GM19467 (cell line): ENCODE measurements around the gene NCOA6.
A peak's percentile ranks its signal among the peaks of the same experiment; 100 is the strongest.
"Not testable (repeated sequence)": the region's sequence is repeated elsewhere in the genome, so short reads cannot be mapped to it uniquely, and the experiment has no call there.

Experiments
- ATAC-seq: cut with Tn5 transposase; IDR thresholded peaks from one replicate; pipeline ENCODE4 v1.9.1; 2021; ENCODE audit warnings: mild to moderate bottlenecking, moderate library complexity; ENCODE audit not compliant: unreplicated experiment

The NCOA6 gene

GRCh38 chr20:34724172-34724571, 101.3 kb downstream of the NCOA6 start:
- ATAC-seq: no peak

- ATAC-seq: not testable (repeated sequence)
Observed at GRCh38 chr20:34722560-34722959, 102.9 kb downstream of the NCOA6 start.

- ATAC-seq: no peak
Observed at GRCh38 chr20:34720266-34720665, 105.2 kb downstream of the NCOA6 start.

GRCh38 chr20:34719242-34720017, 106.0 kb downstream of the NCOA6 start:
- ATAC-seq: peak; percentile 78

- ATAC-seq: no peak
Observed at GRCh38 chr20:34717230-34718095, 108.0 kb downstream of the NCOA6 start.

- ATAC-seq: no peak
Observed at GRCh38 chr20:34716921-34717229, 108.6 kb downstream of the NCOA6 start.

GRCh38 chr20:34715384-34715783, 110.1 kb downstream of the NCOA6 start:
- ATAC-seq: no peak

GRCh38 chr20:34713944-34714515, 111.4 kb downstream of the NCOA6 start:
- ATAC-seq: not testable (repeated sequence)

- no peak for ATAC-seq
Observed at GRCh38 chr20:34713194-34713943, 112.1 kb downstream of the NCOA6 start.

- no peak for ATAC-seq
Observed at GRCh38 chr20:34712525-34713192, 112.8 kb downstream of the NCOA6 start.

- no peak for ATAC-seq
Observed at GRCh38 chr20:34711813-34712430, 113.5 kb downstream of the NCOA6 start.

- no peak for ATAC-seq
Observed at GRCh38 chr20:34710861-34711574, 114.4 kb downstream of the NCOA6 start.

- no peak for ATAC-seq
Observed at GRCh38 chr20:34710568-34710839, 114.9 kb downstream of the NCOA6 start.

GRCh38 chr20:34709831-34710567, 115.5 kb downstream of the NCOA6 start:
- ATAC-seq: peak; percentile 23

- ATAC-seq: peak; percentile 40
Observed at GRCh38 chr20:34709044-34709830, 116.2 kb downstream of the NCOA6 start.

GRCh38 chr20:34708621-34709043, 116.8 kb downstream of the NCOA6 start:
- ATAC-seq: peak; percentile 4

- ATAC-seq: no peak
Observed at GRCh38 chr20:34706912-34707784, 118.3 kb downstream of the NCOA6 start.
